Lower lobe of right lung (tissue), 2 donors: ENCODE results near the gene EMC10. TPM values are rescaled to one million over a fixed set of nuclear protein-coding genes. Genes with fewer than 3 reads are reported as not detected.

ENCODE experiments used
- ATAC-seq, 2 donors: fragments of 200-7000 bp; cut with Tn5 transposase; one replicate each; pipeline ENCODE4 v1.9.1; 2020 to 2022; ENCODE audit warnings: mild to moderate bottlenecking in 2 of 2, moderate library complexity in 2 of 2
- DNase-seq: peaks from one replicate; pipeline ENCODE4 v3.0.0-alpha.2; 2020
- H3K27ac ChIP-seq: fragments of 200-600 bp; one replicate; pipeline ENCODE4 v1.8.0; 2022
- H3K27me3 ChIP-seq: fragments of 200-600 bp; one replicate; pipeline ENCODE4 v1.8.0; 2022; ENCODE audit warnings: low read depth
- H3K36me3 ChIP-seq: fragments of 200-600 bp; one replicate; pipeline ENCODE4 v1.8.0; 2022; ENCODE audit warnings: mild to moderate bottlenecking
- H3K4me1 ChIP-seq: fragments of 200-600 bp; one replicate; pipeline ENCODE4 v1.8.0; 2022
- H3K4me3 ChIP-seq: fragments of 200-600 bp; one replicate; pipeline ENCODE4 v1.8.0; 2022; ENCODE audit warnings: mild to moderate bottlenecking
- H3K9me3 ChIP-seq: fragments of 200-600 bp; one replicate; pipeline ENCODE4 v1.8.0; 2022
- intact Hi-C: fragments of 100-400 bp; cut with DNase I; formaldehyde crosslinking; loops from one replicate; pipeline ENCODE4 v1.11.0; 2022
- total RNA-seq: library from RNA; stranded (reverse); fragmentation: NEBNext Ultra II Directional; extraction: Animal tissue kit (Norgen Biotek cat#: 25700); gene quantifications from one replicate; pipeline ENCODE4 v1.2.1, GENCODE V29; 2021
- TF ChIP-seq, protein P1 (sequence below): fragments of 200-600 bp; IDR thresholded peaks from one replicate; pipeline ENCODE4 v1.8.0; 2022; ENCODE audit warnings: antibody characterized with exemption, mild to moderate bottlenecking
- donor health status: DM: no; HTN: yes; CAD: no; lungs with severe emphysema.

The EMC10 gene
- total RNA-seq, 1 donor from 2014 or later, result 95.6 TPM

DNA sequence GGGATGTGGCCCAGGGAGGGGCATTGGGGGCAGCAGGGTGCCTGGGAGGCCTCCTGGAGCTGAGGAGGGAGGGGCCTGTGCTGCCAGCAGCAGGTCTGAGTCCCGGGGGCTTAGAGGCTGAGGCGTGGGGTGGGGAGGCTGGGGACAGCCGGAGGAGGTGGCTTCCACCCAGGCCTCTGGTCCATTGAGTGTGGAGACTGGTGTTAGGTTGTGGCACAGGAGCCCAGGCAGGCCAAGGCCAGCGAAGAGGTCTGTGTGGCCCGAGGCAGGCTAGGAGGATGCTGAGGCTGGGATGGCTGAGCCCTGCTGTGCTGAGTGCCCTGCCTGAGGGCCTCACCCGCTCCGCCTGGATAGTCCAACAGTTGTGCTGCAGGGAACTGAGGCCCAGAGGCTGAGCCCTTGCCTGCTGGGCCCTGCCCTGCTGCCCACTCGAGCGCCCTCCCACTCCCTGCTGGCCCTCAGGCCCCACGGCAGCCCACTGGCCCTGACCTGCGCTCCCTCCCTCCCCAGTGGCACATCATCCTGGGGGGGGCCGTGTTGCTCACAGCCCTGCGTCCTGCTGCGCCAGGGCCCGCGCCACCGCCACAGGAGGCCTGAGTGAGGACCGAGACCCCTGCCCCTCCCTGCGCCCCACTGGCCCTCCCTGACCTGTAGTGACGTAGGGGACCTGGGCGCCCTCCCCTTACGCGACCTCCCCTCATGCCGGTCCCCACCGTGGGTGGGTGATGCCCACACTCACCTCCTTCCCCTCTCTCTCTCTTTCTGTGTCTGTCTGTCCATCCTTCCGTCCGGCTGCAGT is 5.2 kb downstream of the EMC10 start:
- DNase-seq (no peak), ATAC-seq (peak in 1 of 2 donors; percentile 6)
- Histone ChIP-seq H3K27ac (no peak overlapping the region), H3K27me3 (no peaks in the 10 kb centered on the region), H3K36me3 (peaks cover 63% of the 10 kb centered on the region), H3K4me1 (peaks cover 15% of the 10 kb centered on the region), H3K4me3 (no peak overlapping the region), H3K9me3 (no peaks in the 10 kb centered on the region)
- intact Hi-C loops, result no loop called here
- TF ChIP-seq, protein P1, sequence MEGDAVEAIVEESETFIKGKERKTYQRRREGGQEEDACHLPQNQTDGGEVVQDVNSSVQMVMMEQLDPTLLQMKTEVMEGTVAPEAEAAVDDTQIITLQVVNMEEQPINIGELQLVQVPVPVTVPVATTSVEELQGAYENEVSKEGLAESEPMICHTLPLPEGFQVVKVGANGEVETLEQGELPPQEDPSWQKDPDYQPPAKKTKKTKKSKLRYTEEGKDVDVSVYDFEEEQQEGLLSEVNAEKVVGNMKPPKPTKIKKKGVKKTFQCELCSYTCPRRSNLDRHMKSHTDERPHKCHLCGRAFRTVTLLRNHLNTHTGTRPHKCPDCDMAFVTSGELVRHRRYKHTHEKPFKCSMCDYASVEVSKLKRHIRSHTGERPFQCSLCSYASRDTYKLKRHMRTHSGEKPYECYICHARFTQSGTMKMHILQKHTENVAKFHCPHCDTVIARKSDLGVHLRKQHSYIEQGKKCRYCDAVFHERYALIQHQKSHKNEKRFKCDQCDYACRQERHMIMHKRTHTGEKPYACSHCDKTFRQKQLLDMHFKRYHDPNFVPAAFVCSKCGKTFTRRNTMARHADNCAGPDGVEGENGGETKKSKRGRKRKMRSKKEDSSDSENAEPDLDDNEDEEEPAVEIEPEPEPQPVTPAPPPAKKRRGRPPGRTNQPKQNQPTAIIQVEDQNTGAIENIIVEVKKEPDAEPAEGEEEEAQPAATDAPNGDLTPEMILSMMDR, result no peak

DNA sequence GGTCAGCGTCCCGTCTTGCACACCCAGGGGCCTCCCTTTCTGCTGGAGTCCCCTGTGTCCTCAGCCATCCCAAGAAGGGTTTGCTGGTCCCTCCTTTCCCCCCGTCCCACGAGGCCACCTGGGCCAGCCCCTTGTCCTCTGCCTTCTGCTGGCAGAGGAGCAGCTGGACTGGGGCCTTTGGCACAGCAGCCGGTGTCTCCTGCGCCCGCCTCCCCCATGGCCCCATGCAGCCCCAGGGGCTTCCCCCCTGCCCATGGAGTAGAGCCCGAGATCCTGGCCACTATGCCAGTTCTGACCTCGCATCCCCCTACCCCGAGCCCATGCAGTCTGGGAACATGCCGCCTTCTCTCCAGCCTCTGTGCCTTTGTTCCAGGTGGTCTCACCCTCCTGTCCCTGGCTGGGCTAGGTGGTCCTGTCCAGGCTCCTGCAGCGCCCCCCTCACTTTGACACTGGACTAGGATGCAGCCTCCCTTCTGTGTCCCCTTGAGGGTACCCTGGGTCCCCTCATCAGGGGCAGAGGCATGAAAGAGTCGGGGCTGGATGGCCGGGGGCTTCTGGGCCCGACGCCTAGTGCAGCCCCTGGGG is 6.1 kb downstream of the EMC10 start:
- DNase-seq, result no peak

DNA sequence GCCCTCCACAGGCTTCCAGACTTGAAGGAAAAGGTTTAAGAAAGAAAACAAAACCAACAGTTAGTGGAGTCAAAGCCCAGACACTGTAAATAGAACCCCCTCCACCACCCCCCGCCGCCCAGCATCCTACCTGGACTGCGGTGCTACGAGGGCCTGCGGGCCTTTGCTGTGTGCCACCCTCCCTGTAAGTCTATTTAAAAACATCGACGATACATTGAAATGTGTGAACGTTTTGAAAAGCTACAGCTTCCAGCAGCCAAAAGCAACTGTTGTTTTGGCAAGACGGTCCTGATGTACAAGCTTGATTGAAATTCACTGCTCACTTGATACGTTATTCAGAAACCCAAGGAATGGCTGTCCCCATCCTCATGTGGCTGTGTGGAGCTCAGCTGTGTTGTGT is 6.6 kb downstream of the EMC10 start:
- peaks cover 6% of the 10 kb centered on the region for H3K27me3 ChIP-seq
- DNase-seq (no peak), ATAC-seq (no peak)
- peaks cover 63% of the 10 kb centered on the region for H3K36me3 ChIP-seq
- intact Hi-C loops, result no loop called here
- H3K9me3 ChIP-seq, result no peaks in the 10 kb centered on the region
- H3K4me1 ChIP-seq, result peaks cover 10% of the 10 kb centered on the region
- H3K4me3 ChIP-seq, result no peak overlapping the region
- H3K27ac ChIP-seq, result no peak overlapping the region
- TF ChIP-seq, protein P1, result no peak

More for the DNA sequence above, 6.1 kb downstream of the EMC10 start:
- peak in 1 of 2 donors; percentile 3 for ATAC-seq
- Histone ChIP-seq H3K9me3 (no peaks in the 10 kb centered on the region), H3K27ac (no peak overlapping the region), H3K4me3 (no peak overlapping the region), H3K36me3 (peaks cover 63% of the 10 kb centered on the region), H3K27me3 (peaks cover 3% of the 10 kb centered on the region), H3K4me1 (peaks cover 12% of the 10 kb centered on the region)
- TF ChIP-seq, protein P1, result no peak
- intact Hi-C loops, result no loop called here

- TF ChIP-seq, protein P1, result no peak
- Histone ChIP-seq H3K27ac (no peak overlapping the region), H3K27me3 (peaks cover 6% of the 10 kb centered on the region), H3K9me3 (no peaks in the 10 kb centered on the region), H3K4me1 (peaks cover 5% of the 10 kb centered on the region), H3K36me3 (peaks cover 45% of the 10 kb centered on the region), H3K4me3 (no peak overlapping the region)
- no peak for ATAC-seq
- no peak for DNase-seq
- intact Hi-C loops, result no loop called here
Observed at GRCh38 chr19:50485284-50485955, 9.1 kb downstream of the EMC10 start.

DNA sequence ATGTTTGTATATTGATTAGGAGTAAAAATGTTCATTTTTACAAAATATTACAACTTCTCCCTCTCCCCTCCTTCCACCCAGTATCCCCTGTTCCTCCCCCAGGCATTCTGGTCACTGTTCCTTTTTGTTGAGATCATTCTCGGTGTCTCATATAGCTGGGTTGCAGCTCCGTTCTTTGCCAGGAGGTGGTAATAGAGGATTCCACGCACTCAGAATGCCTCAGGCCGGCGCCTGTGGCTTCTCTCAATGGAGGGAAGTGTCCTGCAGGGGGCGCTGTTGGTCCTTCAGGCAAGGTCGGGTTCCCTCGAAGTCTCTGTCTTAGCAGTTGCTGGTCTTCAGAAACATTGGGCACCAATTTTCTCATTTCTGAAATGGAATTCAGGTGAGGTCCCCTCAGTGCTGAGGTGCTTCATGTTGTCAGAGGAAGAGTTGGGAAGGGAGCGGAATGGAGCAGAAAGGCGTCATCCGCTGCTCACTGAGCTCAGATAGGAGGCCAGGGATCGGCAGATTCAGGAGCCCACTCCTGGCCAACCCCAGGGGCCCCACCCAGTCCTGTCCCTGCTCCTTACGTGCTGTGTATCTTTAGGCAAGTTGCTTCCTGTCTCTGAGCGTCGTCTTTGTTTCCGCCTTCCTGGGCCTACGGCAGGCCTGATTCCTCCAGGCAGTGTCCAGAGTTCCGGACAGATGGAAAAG is 10.7 kb downstream of the EMC10 start:
- Histone ChIP-seq H3K27me3 (peaks cover 6% of the 10 kb centered on the region), H3K4me3 (no peak overlapping the region), H3K4me1 (peaks cover 5% of the 10 kb centered on the region), H3K27ac (no peak overlapping the region), H3K36me3 (peaks cover 30% of the 10 kb centered on the region), H3K9me3 (no peaks in the 10 kb centered on the region)
- TF ChIP-seq, protein P1, result peak; percentile 54
- DNase-seq (peak; percentile 63), ATAC-seq (peak in 1 of 2 donors; percentile 7)
- intact Hi-C loops, result no loop called here
